ENCODE data around the gene NTF4.

The NTF4 gene

GRCh38 chr19:49109569-49110233 lies 45.1 kb upstream of the NTF4 start:
- no peak overlapping the region for H3K4me3 ChIP-seq (ENCODE audit: low read depth, low read length)
- no peak for DNase-seq (ENCODE audit: low read depth)
- TF ChIP-seq MYC (IDR thresholded peaks at IDR 0.05; ENCODE audit: low read depth, low read length) (no peak), MAX (IDR thresholded peaks at IDR 0.05; ENCODE audit: low read depth, low read length) (no peak), CTCF (IDR thresholded peaks at IDR 0.05; ENCODE audit: low read depth, low read length) (no peak), POLR2A (IDR thresholded peaks at IDR 0.05; ENCODE audit: extremely low read depth, insufficient read length) (no peak)

GRCh38 chr19:49109051-49109450 lies 44.4 kb upstream of the NTF4 start:
- no peak overlapping the region for H3K4me3 ChIP-seq (ENCODE audit: low read depth, low read length)
- no peak for TF ChIP-seq MAX (IDR thresholded peaks at IDR 0.05; ENCODE audit: low read depth, low read length)
- TF ChIP-seq MYC (IDR thresholded peaks at IDR 0.05; ENCODE audit: low read depth, low read length), result no peak
- TF ChIP-seq POLR2A (IDR thresholded peaks at IDR 0.05; ENCODE audit: extremely low read depth, insufficient read length), result no peak
- no peak for TF ChIP-seq CTCF (IDR thresholded peaks at IDR 0.05; ENCODE audit: low read depth, low read length)
- no peak for DNase-seq (ENCODE audit: low read depth)

- TF ChIP-seq MYC (IDR thresholded peaks at IDR 0.05; ENCODE audit: low read depth, low read length), result no peak
- no peak for TF ChIP-seq MAX (IDR thresholded peaks at IDR 0.05; ENCODE audit: low read depth, low read length)
- no peak for TF ChIP-seq POLR2A (IDR thresholded peaks at IDR 0.05; ENCODE audit: extremely low read depth, insufficient read length)
- TF ChIP-seq CTCF (IDR thresholded peaks at IDR 0.05; ENCODE audit: low read depth, low read length), result no peak
- no peak for DNase-seq (ENCODE audit: low read depth)
- H3K4me3 ChIP-seq (ENCODE audit: low read depth, low read length), result no peak overlapping the region
Measured at GRCh38 chr19:49107625-49108459, 43.2 kb upstream of the NTF4 start.

GRCh38 chr19:49106648-49107135 lies 42.1 kb upstream of the NTF4 start:
- no peak overlapping the region for H3K4me3 ChIP-seq (ENCODE audit: low read depth, low read length)
- TF ChIP-seq MAX (IDR thresholded peaks at IDR 0.05; ENCODE audit: low read depth, low read length), result no peak
- no peak for TF ChIP-seq MYC (IDR thresholded peaks at IDR 0.05; ENCODE audit: low read depth, low read length)
- peak; percentile 62 for TF ChIP-seq CTCF (IDR thresholded peaks at IDR 0.05; ENCODE audit: low read depth, low read length)
- DNase-seq (ENCODE audit: low read depth), result peak; percentile 70

- DNase-seq (ENCODE audit: low read depth), result no peak
- no peak overlapping the region for H3K4me3 ChIP-seq (ENCODE audit: low read depth, low read length)
- TF ChIP-seq POLR2A (IDR thresholded peaks at IDR 0.05; ENCODE audit: extremely low read depth, insufficient read length) (no peak), CTCF (IDR thresholded peaks at IDR 0.05; ENCODE audit: low read depth, low read length) (no peak), MAX (IDR thresholded peaks at IDR 0.05; ENCODE audit: low read depth, low read length) (no peak), MYC (IDR thresholded peaks at IDR 0.05; ENCODE audit: low read depth, low read length) (no peak)
Measured at GRCh38 chr19:49104229-49104864, 39.7 kb upstream of the NTF4 start.

All from NB4 (cell line).